ENCODE data around the gene RFX3.

DNA sequence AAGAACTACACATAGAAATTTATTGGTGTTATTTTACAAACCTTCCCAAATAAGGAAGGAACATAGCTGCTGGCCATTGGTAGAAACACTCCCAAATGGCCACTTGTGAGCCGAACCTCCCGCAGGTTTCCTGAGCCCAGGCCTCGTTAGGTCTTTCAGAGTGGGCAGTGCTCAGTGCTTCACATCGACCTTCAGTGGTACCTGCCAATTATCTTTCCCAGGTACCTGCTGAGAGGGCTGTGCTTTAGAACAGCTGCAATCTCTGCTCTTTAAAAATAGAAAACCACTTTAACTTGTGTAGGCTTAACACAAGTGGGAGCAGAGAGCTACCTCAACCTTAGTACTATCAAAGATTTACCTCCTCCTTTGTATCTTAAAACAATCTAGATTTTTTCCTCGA, 334.1 kb downstream of the RFX3 start:
- no peak for TF ChIP-seq EZH2 (conservative IDR thresholded peaks at IDR 0.05; ENCODE audit: low read depth, low read length)
- TF ChIP-seq MZF1 (CRISPR knock-in tag; IDR thresholded peaks at IDR 0.05; ENCODE audit: borderline replicate concordance) = no peak
- no peak for TF ChIP-seq ELF1 (CRISPR knock-in tag; IDR thresholded peaks at IDR 0.05)
- TF ChIP-seq CREM (IDR thresholded peaks at IDR 0.05) = no peak
- no peak for TF ChIP-seq CREM (CRISPR knock-in tag; IDR thresholded peaks at IDR 0.05)
- TF ChIP-seq, protein P1, sequence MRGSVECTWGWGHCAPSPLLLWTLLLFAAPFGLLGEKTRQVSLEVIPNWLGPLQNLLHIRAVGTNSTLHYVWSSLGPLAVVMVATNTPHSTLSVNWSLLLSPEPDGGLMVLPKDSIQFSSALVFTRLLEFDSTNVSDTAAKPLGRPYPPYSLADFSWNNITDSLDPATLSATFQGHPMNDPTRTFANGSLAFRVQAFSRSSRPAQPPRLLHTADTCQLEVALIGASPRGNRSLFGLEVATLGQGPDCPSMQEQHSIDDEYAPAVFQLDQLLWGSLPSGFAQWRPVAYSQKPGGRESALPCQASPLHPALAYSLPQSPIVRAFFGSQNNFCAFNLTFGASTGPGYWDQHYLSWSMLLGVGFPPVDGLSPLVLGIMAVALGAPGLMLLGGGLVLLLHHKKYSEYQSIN (CRISPR knock-in tag; IDR thresholded peaks at IDR 0.05; ENCODE audit: borderline replicate concordance) = no peak
- no peak for TF ChIP-seq PHF21A (CRISPR knock-in tag; IDR thresholded peaks at IDR 0.05)
- TF ChIP-seq IRF2 (CRISPR knock-in tag; IDR thresholded peaks at IDR 0.05) = no peak
- TF ChIP-seq POLR2AphosphoS5 (IDR thresholded peaks at IDR 0.05; ENCODE audit: low read depth, low read length) = no peak
- no peak for TF ChIP-seq ISX (CRISPR knock-in tag; conservative IDR thresholded peaks at IDR 0.05)
- TF ChIP-seq MIER3 (CRISPR knock-in tag; IDR thresholded peaks at IDR 0.05; ENCODE audit: borderline replicate concordance) = no peak
- no peak for TF ChIP-seq ZFYVE20 (CRISPR knock-in tag; IDR thresholded peaks at IDR 0.05; ENCODE audit: borderline replicate concordance, low read depth)
- TF ChIP-seq, protein P2, sequence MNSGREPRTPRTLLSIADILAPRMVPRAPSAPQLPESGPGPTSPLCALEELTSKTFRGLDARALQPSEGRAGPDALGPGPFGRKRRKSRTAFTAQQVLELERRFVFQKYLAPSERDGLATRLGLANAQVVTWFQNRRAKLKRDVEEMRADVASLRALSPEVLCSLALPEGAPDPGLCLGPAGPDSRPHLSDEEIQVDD (CRISPR knock-in tag; IDR thresholded peaks at IDR 0.05; ENCODE audit: borderline replicate concordance) = no peak

Data from HepG2 (cell line).